NCI-H82 treated with DMSO at 0.1 percent for 48 hours (cell line): ENCODE measurements around the gene MTMR3.

Source experiments
- DNase-seq: peaks from one replicate; lab custom pipeline; 2025; ENCODE audit not compliant: unreplicated experiment; lab: John Stamatoyannopoulos, UW

MTMR3 gene

DNA sequence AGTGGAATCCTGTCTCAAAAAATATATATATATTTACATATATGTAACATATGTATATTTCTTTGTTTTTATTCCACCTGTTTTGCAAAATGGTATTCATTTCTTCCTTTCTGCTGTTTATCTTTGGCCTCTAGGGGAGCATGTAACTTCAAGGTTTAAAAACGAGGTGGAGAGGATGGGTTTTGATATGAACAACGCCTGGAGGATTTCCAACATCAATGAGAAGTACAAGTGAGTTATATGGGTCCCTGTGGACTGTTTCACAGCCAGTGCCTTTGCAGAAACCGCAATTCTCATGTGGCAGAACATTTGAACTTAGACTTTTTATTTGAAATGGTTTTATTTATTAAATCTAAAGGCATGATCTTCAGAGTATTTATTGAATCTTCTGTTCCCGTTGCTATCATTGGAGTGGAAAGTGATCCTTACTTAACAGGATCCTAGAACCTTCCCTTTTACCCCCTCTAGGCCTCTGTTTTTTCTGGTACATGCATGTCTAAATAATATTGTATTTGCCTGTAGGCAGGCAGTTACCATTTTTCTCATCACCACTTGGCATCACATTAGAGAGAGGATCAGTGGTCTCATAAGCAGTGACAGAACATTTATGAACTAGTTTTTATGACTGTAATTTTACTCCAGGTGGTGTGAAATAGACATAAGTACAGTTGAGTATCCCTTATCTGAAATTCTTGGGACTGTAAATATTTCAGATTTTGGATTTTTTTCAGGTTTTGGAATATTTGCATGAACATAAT lies 115.8 kb downstream of the MTMR3 start:
- no peak for DNase-seq

- no peak for DNase-seq
Observed at GRCh38 chr22:30000566-30000965, 117.6 kb downstream of the MTMR3 start.

- DNase-seq = no peak
Observed at GRCh38 chr22:30001459-30001858, 118.5 kb downstream of the MTMR3 start.

DNA sequence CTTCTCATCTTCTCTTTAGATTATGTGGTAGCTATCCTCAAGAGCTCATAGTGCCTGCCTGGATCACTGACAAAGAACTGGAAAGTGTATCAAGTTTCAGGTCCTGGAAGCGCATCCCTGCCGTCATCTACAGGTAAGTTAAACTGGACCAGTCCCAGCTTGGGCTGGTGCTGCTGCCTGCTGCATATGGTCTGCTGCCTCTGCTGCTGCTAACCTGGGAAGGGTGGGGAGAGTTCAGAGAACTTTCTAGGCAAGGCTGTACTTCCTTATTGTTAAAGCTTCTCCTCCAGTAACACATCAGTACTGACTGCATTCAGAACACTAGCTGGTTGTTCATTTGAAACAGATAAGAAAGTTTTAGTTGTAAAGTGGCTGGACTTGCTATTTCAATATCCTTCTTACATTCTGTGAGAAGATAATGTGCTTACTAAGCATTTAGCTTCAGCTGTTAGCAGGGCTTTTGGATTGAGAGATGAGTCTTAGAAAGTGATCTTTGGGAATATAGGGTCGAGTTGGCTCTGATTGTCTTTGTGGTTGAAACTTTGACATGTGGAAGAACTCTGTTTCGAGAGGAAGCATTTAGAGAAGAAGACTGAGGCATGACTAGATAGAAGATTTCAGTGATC lies 120.0 kb downstream of the MTMR3 start:
- no peak for DNase-seq

DNA sequence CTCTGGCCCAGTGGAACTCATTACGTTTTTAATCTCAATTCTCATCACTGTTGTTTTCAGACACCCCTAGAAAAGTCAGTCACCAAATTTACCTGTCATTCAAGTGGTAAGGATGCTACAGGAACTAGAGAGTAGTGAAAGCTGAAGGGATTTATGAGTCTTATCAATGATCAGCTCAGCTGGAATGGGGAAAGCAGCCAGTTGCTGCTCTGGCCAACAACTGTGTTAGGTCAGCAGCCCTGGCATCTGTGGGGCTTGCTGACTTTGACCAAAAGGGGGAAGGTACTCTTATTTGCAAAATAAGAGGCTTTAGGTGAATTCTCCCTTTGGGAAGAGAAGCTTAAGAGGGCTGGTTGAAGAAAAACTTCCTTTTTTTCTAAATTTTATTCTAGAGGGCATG lies 121.1 kb downstream of the MTMR3 start:
- DNase-seq = no peak

GRCh38 chr22:30004694-30005093 lies 121.7 kb downstream of the MTMR3 start:
- peak; percentile 82 for DNase-seq

GRCh38 chr22:30005213-30005857 lies 122.4 kb downstream of the MTMR3 start:
- peak; percentile 40 for DNase-seq

- DNase-seq = no peak
Observed at GRCh38 chr22:30007361-30007760, 124.4 kb downstream of the MTMR3 start.

DNA sequence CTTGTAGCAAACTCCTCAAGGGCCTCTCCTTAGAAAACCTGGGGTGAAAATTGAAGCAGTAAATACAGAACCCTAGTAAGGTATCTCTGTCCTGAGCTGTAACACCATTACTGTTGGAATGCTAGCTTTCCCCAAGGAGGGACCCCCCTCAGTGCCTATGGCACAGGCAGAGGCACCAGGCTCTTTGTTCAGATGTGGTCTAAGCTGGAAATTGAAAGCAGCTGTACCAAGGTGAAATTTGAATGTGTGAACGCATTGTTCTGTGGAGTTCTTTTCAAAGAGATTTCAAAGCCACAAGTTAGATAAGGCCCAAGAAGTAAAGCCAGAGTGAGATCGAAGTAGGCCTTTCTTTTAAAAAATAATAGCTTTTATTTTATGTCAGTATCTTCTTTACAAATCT lies 125.4 kb downstream of the MTMR3 start:
- DNase-seq = no peak

DNA sequence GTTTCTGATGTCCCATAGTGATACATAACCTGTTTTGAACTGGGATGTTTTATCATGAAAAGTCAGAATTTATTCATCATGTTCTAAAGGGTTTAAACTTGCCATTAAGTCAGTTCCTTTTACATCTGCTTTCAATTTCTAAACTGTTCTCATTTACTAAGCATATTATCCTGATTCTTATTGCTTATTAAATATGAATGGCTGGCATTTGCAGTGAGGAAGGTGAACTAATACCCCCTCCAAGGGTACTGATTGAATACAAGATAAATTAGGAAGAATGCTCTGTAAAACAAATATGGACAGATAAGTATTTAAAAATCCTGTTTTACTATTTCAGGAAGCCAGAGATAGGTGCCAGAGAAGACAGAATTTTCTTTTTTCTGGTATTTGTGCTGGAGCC lies 126.5 kb downstream of the MTMR3 start:
- DNase-seq = no peak

DNA sequence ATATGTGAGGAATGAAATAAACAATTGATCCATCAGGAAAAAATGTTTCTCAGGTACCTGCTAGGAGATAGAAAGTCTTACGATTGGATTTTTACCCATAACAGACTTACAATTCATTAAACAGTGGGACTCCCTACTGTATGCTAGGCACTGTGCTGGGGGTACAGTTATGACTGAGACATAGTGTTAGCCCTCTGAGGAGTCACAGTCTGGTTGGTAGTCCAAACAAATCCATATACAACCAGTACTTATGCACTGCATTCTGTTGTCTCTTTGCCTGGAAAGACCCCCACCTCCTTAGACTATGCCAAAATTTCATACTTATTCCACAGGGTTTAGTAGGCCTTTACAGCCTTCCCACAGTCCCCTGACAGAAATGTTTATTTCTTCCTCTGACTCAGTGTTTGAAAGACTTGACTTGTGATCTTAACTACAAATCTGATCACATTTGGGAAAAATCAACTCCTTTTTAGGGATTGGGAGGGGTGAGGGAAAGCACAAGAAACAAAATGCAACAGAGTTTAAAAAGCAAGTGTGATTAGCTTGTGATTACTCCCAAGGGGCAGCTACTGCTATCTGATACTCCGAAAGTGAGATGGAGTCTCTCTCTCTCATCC lies 127.9 kb downstream of the MTMR3 start:
- no peak for DNase-seq

- DNase-seq = no peak
Observed at GRCh38 chr22:30013201-30013600, 130.2 kb downstream of the MTMR3 start.

DNA sequence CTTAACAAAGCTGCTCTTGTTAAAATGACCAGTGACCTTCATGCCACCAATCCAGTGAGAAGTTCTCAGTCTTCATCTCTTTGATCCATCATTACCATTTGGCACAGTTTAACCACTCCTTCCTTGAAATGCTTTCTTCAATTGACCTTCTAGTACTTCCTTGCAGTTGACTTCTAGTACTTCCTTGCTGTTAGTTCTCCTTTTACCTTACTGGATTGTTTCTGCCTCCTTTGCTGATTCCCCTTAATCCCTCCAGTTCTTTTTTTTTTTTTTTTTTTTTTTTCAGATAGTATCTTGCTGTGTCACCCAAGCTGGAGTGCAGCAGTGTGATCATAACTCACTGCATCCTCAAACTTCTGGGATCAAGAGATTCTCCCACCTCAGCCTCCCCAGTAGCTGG lies 131.3 kb downstream of the MTMR3 start:
- no peak for DNase-seq

GRCh38 chr22:30015229-30015797 lies 132.3 kb downstream of the MTMR3 start:
- DNase-seq = no peak

- DNase-seq = no peak
Observed at GRCh38 chr22:30015846-30016245, 132.9 kb downstream of the MTMR3 start.

- no peak for DNase-seq
Observed at GRCh38 chr22:30016596-30016995, 133.6 kb downstream of the MTMR3 start.

DNA sequence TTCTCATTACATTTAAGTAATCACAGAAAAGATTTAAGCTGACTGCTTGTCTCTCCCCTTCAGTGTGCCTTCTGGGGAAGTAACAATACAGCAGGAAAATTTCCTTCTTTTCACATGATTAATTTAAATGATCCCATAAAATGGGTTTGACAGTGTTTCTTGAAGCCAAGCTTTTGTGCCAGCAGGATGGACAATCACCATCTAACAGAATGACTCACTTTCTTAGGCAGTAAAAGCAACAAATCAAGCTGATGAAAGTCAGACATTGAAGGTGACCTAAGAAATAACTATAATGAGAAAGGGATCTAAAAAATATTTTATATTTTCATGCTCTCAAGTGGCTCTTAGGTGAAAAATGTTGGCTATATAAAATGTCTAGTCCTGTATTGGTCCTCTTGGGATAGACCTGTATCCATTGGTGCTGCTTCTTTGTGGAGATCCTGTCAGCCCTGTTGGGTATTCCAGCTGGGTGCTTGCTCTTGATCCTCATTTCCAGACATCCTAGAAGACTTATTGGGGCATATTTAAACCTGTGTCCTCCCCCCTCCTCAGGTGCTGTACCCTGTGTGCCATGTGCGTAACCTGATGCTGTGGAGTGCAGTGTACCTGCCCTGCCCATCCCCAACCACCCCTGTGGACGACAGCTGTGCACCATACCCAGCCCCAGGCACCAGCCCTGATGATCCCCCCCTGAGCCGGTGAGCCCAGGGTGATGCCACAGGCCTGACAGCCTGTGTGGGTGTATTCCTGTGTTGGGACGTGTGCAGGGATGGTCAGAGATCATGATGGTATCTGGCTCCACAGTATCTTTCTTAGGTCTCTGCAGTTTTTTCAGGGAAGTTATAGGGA lies 134.6 kb downstream of the MTMR3 start:
- no peak for DNase-seq

- DNase-seq = no peak
Observed at GRCh38 chr22:30020511-30020910, 137.5 kb downstream of the MTMR3 start.

GRCh38 chr22:30021338-30021737 lies 138.4 kb downstream of the MTMR3 start:
- no peak for DNase-seq

- DNase-seq = no peak
Observed at GRCh38 chr22:30021881-30022619, 139.1 kb downstream of the MTMR3 start.
